ENCODE results near the gene FOXP1. TPM values are rescaled to one million over a fixed set of nuclear protein-coding genes. Genes with fewer than 3 reads are reported as not detected.
A peak's percentile ranks its signal among the peaks of the same experiment; 100 is the strongest.

FOXP1 gene
- total RNA-seq, 1 donor from 2014 or later = 195 TPM

- Mint-ChIP-seq H3K27me3 (ENCODE audit: unreplicated experiment) (no peaks in the 10 kb centered on the region), H3K4me3 (ENCODE audit: unreplicated experiment) (no peak overlapping the region), H3K36me3 (ENCODE audit: unreplicated experiment) (peaks cover 58% of the 10 kb centered on the region), H3K27ac (ENCODE audit: unreplicated experiment) (no peak overlapping the region), H3K4me1 (ENCODE audit: unreplicated experiment) (peaks cover 68% of the 10 kb centered on the region), H3K9me3 (ENCODE audit: unreplicated experiment) (no peaks in the 10 kb centered on the region)
- no peak for DNase-seq (ENCODE audit: extremely low spot score, unreplicated experiment)
- no peak for TF ChIP-seq CTCF (IDR thresholded peaks at IDR 0.05)
Observed at GRCh38 chr3:70985572-70985971, 598.0 kb downstream of the FOXP1 start.

GRCh38 chr3:70984776-70985482 lies 598.6 kb downstream of the FOXP1 start:
- H3K36me3 Mint-ChIP-seq (ENCODE audit: unreplicated experiment) = peaks cover 58% of the 10 kb centered on the region
- peak overlapping the region; percentile 100 for H3K27ac Mint-ChIP-seq (ENCODE audit: unreplicated experiment)
- no peaks in the 10 kb centered on the region for H3K9me3 Mint-ChIP-seq (ENCODE audit: unreplicated experiment)
- no peaks in the 10 kb centered on the region for H3K27me3 Mint-ChIP-seq (ENCODE audit: unreplicated experiment)
- TF ChIP-seq CTCF (IDR thresholded peaks at IDR 0.05) = no peak
- no peak for DNase-seq (ENCODE audit: extremely low spot score, unreplicated experiment)
- H3K4me1 Mint-ChIP-seq (ENCODE audit: unreplicated experiment) = peaks cover 69% of the 10 kb centered on the region
- no peak overlapping the region for H3K4me3 Mint-ChIP-seq (ENCODE audit: unreplicated experiment)

- no peak for DNase-seq (ENCODE audit: extremely low spot score, unreplicated experiment)
- peak overlapping the region; percentile 61 for H3K4me3 Mint-ChIP-seq (ENCODE audit: unreplicated experiment)
Observed at GRCh38 chr3:70982700-70983140, 600.8 kb downstream of the FOXP1 start.

GRCh38 chr3:70982284-70982683 lies 601.2 kb downstream of the FOXP1 start:
- H3K4me3 Mint-ChIP-seq (ENCODE audit: unreplicated experiment) = no peak overlapping the region
- peak overlapping the region; percentile 100 for H3K27ac Mint-ChIP-seq (ENCODE audit: unreplicated experiment)
- peaks cover 59% of the 10 kb centered on the region for H3K4me1 Mint-ChIP-seq (ENCODE audit: unreplicated experiment)
- no peak for DNase-seq (ENCODE audit: extremely low spot score, unreplicated experiment)
- H3K9me3 Mint-ChIP-seq (ENCODE audit: unreplicated experiment) = no peaks in the 10 kb centered on the region
- no peaks in the 10 kb centered on the region for H3K27me3 Mint-ChIP-seq (ENCODE audit: unreplicated experiment)
- TF ChIP-seq CTCF (IDR thresholded peaks at IDR 0.05) = no peak
- H3K36me3 Mint-ChIP-seq (ENCODE audit: unreplicated experiment) = peaks cover 73% of the 10 kb centered on the region

More at GRCh38 chr3:70982700-70983140, 600.8 kb downstream of the FOXP1 start:
- Mint-ChIP-seq H3K27ac (ENCODE audit: unreplicated experiment) (peak overlapping the region; percentile 100), H3K36me3 (ENCODE audit: unreplicated experiment) (peaks cover 73% of the 10 kb centered on the region), H3K27me3 (ENCODE audit: unreplicated experiment) (no peaks in the 10 kb centered on the region), H3K4me1 (ENCODE audit: unreplicated experiment) (peaks cover 59% of the 10 kb centered on the region), H3K9me3 (ENCODE audit: unreplicated experiment) (no peaks in the 10 kb centered on the region)
- no peak for TF ChIP-seq CTCF (IDR thresholded peaks at IDR 0.05)

- no peak overlapping the region for H3K4me3 Mint-ChIP-seq (ENCODE audit: unreplicated experiment)
Observed at GRCh38 chr3:70981231-70981880, 602.2 kb downstream of the FOXP1 start.

More at GRCh38 chr3:70981231-70981880, 602.2 kb downstream of the FOXP1 start:
- H3K9me3 Mint-ChIP-seq (ENCODE audit: unreplicated experiment) = no peaks in the 10 kb centered on the region
- peak overlapping the region; percentile 100 for H3K27ac Mint-ChIP-seq (ENCODE audit: unreplicated experiment)
- no peak for DNase-seq (ENCODE audit: extremely low spot score, unreplicated experiment)
- H3K27me3 Mint-ChIP-seq (ENCODE audit: unreplicated experiment) = no peaks in the 10 kb centered on the region
- TF ChIP-seq CTCF (IDR thresholded peaks at IDR 0.05) = no peak
- H3K4me1 Mint-ChIP-seq (ENCODE audit: unreplicated experiment) = peaks cover 59% of the 10 kb centered on the region
- H3K36me3 Mint-ChIP-seq (ENCODE audit: unreplicated experiment) = peaks cover 69% of the 10 kb centered on the region
